ENCODE measurements around the gene RAX2.

Gene RAX2

GRCh38 chr19:3800996-3801395 lies 29.0 kb upstream of the RAX2 start:
- no peak for DNase-seq

- DNase-seq = no peak
Measured at GRCh38 chr19:3798137-3798536, 26.1 kb upstream of the RAX2 start.

GRCh38 chr19:3796358-3796757 lies 24.3 kb upstream of the RAX2 start:
- no peak for DNase-seq

- no peak for DNase-seq
Measured at GRCh38 chr19:3793799-3794198, 21.8 kb upstream of the RAX2 start.

GRCh38 chr19:3792114-3792513 lies 20.1 kb upstream of the RAX2 start:
- no peak for DNase-seq

- DNase-seq = no peak
Measured at GRCh38 chr19:3790941-3791340, 18.9 kb upstream of the RAX2 start.

- DNase-seq = no peak
Measured at GRCh38 chr19:3790209-3790734, 18.2 kb upstream of the RAX2 start.

GRCh38 chr19:3788996-3789778 lies 17.2 kb upstream of the RAX2 start:
- DNase-seq = no peak

GRCh38 chr19:3785938-3786824 lies 14.2 kb upstream of the RAX2 start, which contains the start of gene MATK:
Gene MATK, minus strand, starts transcription at chr19:3786381. Its CDS starts 1,246 bp downstream, at chr19:3785135.
- DNase-seq = no peak

GRCh38 chr19:3785451-3785937 lies 13.5 kb upstream of the RAX2 start:
- DNase-seq = no peak

- DNase-seq = no peak
Measured at GRCh38 chr19:3784607-3785450, 12.8 kb upstream of the RAX2 start.

- no peak for DNase-seq
Measured at GRCh38 chr19:3783660-3784584, 11.9 kb upstream of the RAX2 start.

GRCh38 chr19:3782903-3783302 lies 10.9 kb upstream of the RAX2 start:
- no peak for DNase-seq

GRCh38 chr19:3782330-3782729 lies 10.3 kb upstream of the RAX2 start:
- DNase-seq = no peak

- no peak for DNase-seq
Measured at GRCh38 chr19:3781603-3782002, 9.6 kb upstream of the RAX2 start.

GRCh38 chr19:3780786-3781304 lies 8.8 kb upstream of the RAX2 start:
- DNase-seq = peak; percentile 67

GRCh38 chr19:3778899-3779723 lies 7.1 kb upstream of the RAX2 start:
- DNase-seq = no peak

GRCh38 chr19:3778104-3778867 lies 6.3 kb upstream of the RAX2 start:
- no peak for DNase-seq

- no peak for DNase-seq
Measured at GRCh38 chr19:3776479-3777040, 4.5 kb upstream of the RAX2 start.
